Endothelial cell of umbilical vein (primary cell): Measurements from ENCODE around the gene CTPS1. TPM values are rescaled to one million over a fixed set of nuclear protein-coding genes. Genes with fewer than 3 reads are reported as not detected.

Experiments
- BruUV-seq: library from RNA; stranded (reverse); fragments of 400-500 nt; replicated peaks from 2 replicates; lab custom pipeline; 2021; lab: Mats Ljungman, UMichigan
- CTCF ChIA-PET: fragments of 300-600, 350-600 bp; sonication (Branson Sonifier 250); formaldehyde crosslinking; loops from one replicate; lab custom pipeline; 2021; ENCODE audit warnings: antibody characterized with exemption, inconsistent platforms; lab: Charles Lee
- POLR2A ChIA-PET: fragments of 300-600, 350-600 bp; sonication (Branson Sonifier 250); formaldehyde crosslinking; loops from one replicate; lab custom pipeline; 2021; ENCODE audit warnings: antibody characterized with exemption, inconsistent platforms; lab: Charles Lee
- DNase-seq: peaks from one replicate; pipeline ENCODE4 v3.0.0-alpha.2; 2011; ENCODE audit warnings: low read depth, low spot score
- FAIRE-seq: peaks from 2 replicates; lab custom pipeline; 2011; peaks lifted over from hg19 to GRCh38; lab: Jason Lieb, UNC
- H2AFZ ChIP-seq: 2 replicates; pipeline ENCODE4 v1.6.0; 2012; ENCODE audit warnings: low read depth, low read length, control low read depth, inconsistent platforms
- H3K27ac ChIP-seq: 2 replicates; pipeline ENCODE4 v1.5.1; 2011; ENCODE audit warnings: low read depth, mild to moderate bottlenecking, control low read depth, low read length, moderate library complexity; ENCODE audit not compliant: insufficient read depth
- H3K27me3 ChIP-seq, 2 experiments: 2 replicates each; pipeline versions ENCODE4 v1.6.0 to v1.6.1; 2011; ENCODE audit warnings: low read length in 2 of 2, mixed read lengths in 1 of 2; ENCODE audit not compliant: control insufficient read depth in 2 of 2, insufficient read depth in 2 of 2
- H3K36me3 ChIP-seq, 2 experiments: 2 replicates in 1 of 2; 3 replicates in 1 of 2; pipeline ENCODE4 v1.5.1; 2011; ENCODE audit warnings: low read length in 2 of 2, mild to moderate bottlenecking in 1 of 2, moderate library complexity in 1 of 2; ENCODE audit not compliant: control insufficient read depth in 2 of 2, insufficient read depth in 2 of 2; ENCODE audit errors: extremely low read depth in 1 of 2
- H3K4me1 ChIP-seq: 3 replicates; pipeline ENCODE4 v1.5.1; 2011; ENCODE audit warnings: mild to moderate bottlenecking, low read length; ENCODE audit not compliant: control insufficient read depth, insufficient read depth; ENCODE audit errors: extremely low read depth
- H3K4me2 ChIP-seq: 2 replicates; pipeline ENCODE4 v1.6.1; 2011; ENCODE audit warnings: low read length, control low read depth, mixed read lengths; ENCODE audit not compliant: insufficient read depth
- H3K4me3 ChIP-seq, 3 experiments: fragments of 200-600 bp in 1 of 3; sonication (generic), shearing (Covaris generic) in 1 of 3; replicated peaks in 1 of 3; 2 replicates each; pipeline ENCODE4 v1.5.1; 2011 to 2016; ENCODE audit warnings: control low read depth in 3 of 3, low read length in 3 of 3, mild to moderate bottlenecking in 2 of 3, inconsistent platforms in 1 of 3, low read depth in 1 of 3, moderate library complexity in 1 of 3; ENCODE audit not compliant: insufficient read depth in 1 of 3
- H3K79me2 ChIP-seq: 2 replicates; pipeline ENCODE4 v1.6.0; 2012; ENCODE audit warnings: low read length, inconsistent platforms; ENCODE audit not compliant: control insufficient read depth, insufficient read depth
- H3K9ac ChIP-seq: replicated peaks from 2 replicates; pipeline ENCODE3; 2011; ENCODE audit warnings: low read length, control low read depth; ENCODE audit not compliant: insufficient read depth; ENCODE audit errors: extremely low read depth
- H3K9me1 ChIP-seq: replicated peaks from 3 replicates; pipeline ENCODE4 v1.6.0; 2011; ENCODE audit warnings: mild to moderate bottlenecking, low read length; ENCODE audit not compliant: control insufficient read depth, insufficient read depth; ENCODE audit errors: extremely low read depth
- H3K9me3 ChIP-seq: replicated peaks from 2 replicates; pipeline ENCODE4 v1.5.1; 2012; ENCODE audit warnings: low read length, inconsistent platforms; ENCODE audit not compliant: control insufficient read depth, insufficient read depth
- H4K20me1 ChIP-seq: replicated peaks from 2 replicates; pipeline ENCODE3; 2011; ENCODE audit warnings: mild to moderate bottlenecking, low read length; ENCODE audit not compliant: control insufficient read depth, insufficient read depth; ENCODE audit errors: extremely low read depth
- CTCF ChIP-seq, 2 donors: IDR thresholded peaks; 1 replicate in 1 of 2; 2 replicates in 1 of 2; pipeline ENCODE4 v1.5.1; 2011; ENCODE audit warnings: low read length in 2 of 2, mild to moderate bottlenecking in 2 of 2, moderate library complexity in 2 of 2, control low read depth in 1 of 2, inconsistent platforms in 1 of 2, low read depth in 1 of 2; ENCODE audit not compliant: insufficient read depth in 1 of 2; ENCODE audit errors: extremely low read depth in 1 of 2
- EZH2 ChIP-seq: IDR thresholded peaks from 2 replicates; pipeline ENCODE4 v1.6.1; 2012; ENCODE audit warnings: borderline replicate concordance, low read depth, mild to moderate bottlenecking, moderate library complexity, low read length, inconsistent platforms; ENCODE audit not compliant: severe bottlenecking
- FOS ChIP-seq: IDR thresholded peaks from 2 replicates; pipeline ENCODE4 v1.6.1; 2011; ENCODE audit warnings: mild to moderate bottlenecking, low read length, moderate library complexity, borderline replicate concordance; ENCODE audit not compliant: insufficient read depth
- GATA2 ChIP-seq: IDR thresholded peaks from 2 replicates; pipeline ENCODE4 v1.7.0; 2011; ENCODE audit warnings: low read depth, mild to moderate bottlenecking, moderate library complexity, mixed read lengths, low read length; ENCODE audit not compliant: insufficient read length, insufficient read depth
- JUN ChIP-seq: IDR thresholded peaks from 2 replicates; pipeline ENCODE4 v1.6.1; 2011; ENCODE audit warnings: borderline replicate concordance, low read depth; ENCODE audit not compliant: insufficient read length, insufficient read depth
- MAX ChIP-seq: IDR thresholded peaks from 2 replicates; pipeline ENCODE4 v1.6.1; 2011; ENCODE audit not compliant: insufficient read depth, insufficient read length
- MYC ChIP-seq: IDR thresholded peaks from one replicate; pipeline ENCODE4 v1.6.1; 2011; ENCODE audit warnings: mild to moderate bottlenecking, low read depth, low read length
- POLR2A ChIP-seq: IDR thresholded peaks from 2 replicates; pipeline ENCODE4 v1.6.1; 2012; ENCODE audit warnings: low read depth, mild to moderate bottlenecking, control low read depth, low read length
- POLR2AphosphoS5 ChIP-seq: IDR thresholded peaks from 2 replicates; pipeline ENCODE4 v1.6.1; 2012; ENCODE audit warnings: low read depth, mild to moderate bottlenecking, control low read depth, low read length, moderate library complexity; ENCODE audit not compliant: insufficient read depth
- dilution Hi-C: fragments of 300-500 bp; cut with MboI; formaldehyde crosslinking; loops from one replicate; pipeline ENCODE4 v1.15.0; 2019; ENCODE audit warnings: low sequenced_read_pairs; ENCODE audit not compliant: extremely low pct_ligation_motif_present
- intact Hi-C: fragments of 100-400 bp; cut with micrococcal nuclease; formaldehyde crosslinking; loops from one replicate; pipeline ENCODE4 v1.10.0; 2022
- polyA plus RNA-seq, 4 experiments: library from polyadenylated mRNA; depleted of rRNA in 3 of 4; stranded (reverse) in 3 of 4; unstranded in 1 of 4; fragments of >200 nt; gene quantifications; 2 replicates each; pipeline versions ENCODE4 v1.2.1 to v1.2.3, GENCODE V29; 2011 to 2012; ENCODE audit warnings: missing spikeins in 1 of 4
- total RNA-seq: library from RNA; stranded (reverse); gene quantifications from 2 replicates; pipeline ENCODE4 v1.2.3, GENCODE V29; 2021

CTPS1 gene
- total and polyA plus RNA-seq, 2 donors (not counting 3 experiments of a cell fraction or from before 2014, with no cell fraction given): 24.9 to 65.8 TPM

GRCh38 chr1:41013796-41014195 is 34.3 kb downstream of the CTPS1 start:
- Histone ChIP-seq H3K27ac (peak overlapping the region; percentile 95), H3K9me1 (no peaks in the 10 kb centered on the region), H2AFZ (no peak overlapping the region), H3K9ac (peak overlapping the region; percentile 63), H3K4me3 (no peak overlapping the region), H3K4me2 (peak overlapping the region; percentile 21), H3K79me2 (no peaks in the 10 kb centered on the region), H3K27me3 (no peaks in the 10 kb centered on the region), H3K9me3 (no peaks in the 10 kb centered on the region), H3K4me1 (peaks cover 30% of the 10 kb centered on the region), H4K20me1 (no peaks in the 10 kb centered on the region), H3K36me3 (peaks cover 3 to 31% of the 10 kb centered on the region in 2 experiments)
- FAIRE-seq (peak; percentile 99), DNase-seq (peak; percentile 95)
- dilution Hi-C loops (no loop called here), intact Hi-C loops (loop anchor here (1.0 to 2.0 kb wide), 3 partner anchors 10 to 95 kb away; no protein-coding TSS in a partner anchor)
- ChIA-PET CTCF (interaction anchor here (1.2 to 1.5 kb wide), 5 partner anchors 10 to 310 kb away, joined by 3 to 21 read pairs (median 3); no protein-coding TSS in a partner anchor), POLR2A (interaction anchor here (0.5 to 1.6 kb wide), 2 partner anchors 10 to 12 kb away, joined by 4 to 5 read pairs; no protein-coding TSS in a partner anchor)
- TF ChIP-seq FOS (peak; percentile 31), MYC (no peak), MAX (no peak), POLR2A (peak; percentile 82), GATA2 (no peak), JUN (peak; percentile 44), CTCF (IDR thresholded peaks at IDR 0.05; ENCODE audit: extremely low read depth in 1 of 2, insufficient read depth in 1 of 2, low read depth in 1 of 2, low read length in 2 of 2) (no peak), EZH2 (no peak), POLR2AphosphoS5 (peak; percentile 88)
- BruUV-seq: no TSS peak
